ENCODE measurements around the gene ZNF518B.
"Not testable (repeated sequence)": the region's sequence is repeated elsewhere in the genome, so short reads cannot be mapped to it uniquely, and the experiment has no call there.

The ZNF518B gene

DNA sequence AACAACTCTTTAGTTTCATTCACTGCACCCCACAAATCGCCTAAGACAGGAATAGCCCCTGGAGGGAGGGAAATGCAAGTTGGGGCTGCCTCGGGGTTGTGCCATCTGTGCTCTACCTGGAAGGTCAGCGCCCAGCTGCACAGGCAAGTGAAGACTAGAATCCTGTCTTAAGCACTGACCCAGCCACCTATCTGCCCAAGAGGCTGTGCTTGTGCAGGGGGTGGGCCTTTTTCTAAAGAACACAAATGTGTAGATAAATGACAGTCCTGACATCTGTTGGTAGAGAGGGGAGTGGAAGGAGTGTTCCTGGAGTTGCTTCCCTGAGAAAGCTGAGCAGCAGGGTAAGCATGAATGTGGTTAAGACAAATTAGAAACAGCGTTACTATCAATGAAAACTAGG, 15.7 kb downstream of the ZNF518B start:
- Histone ChIP-seq H3K36me3 (replicated peaks) (peaks cover 22% of the 10 kb centered on the region), H3K27ac (no peak overlapping the region), H3K4me3 (ENCODE audit: low read depth, low read length) (no peak overlapping the region), H3K27me3 (replicated peaks) (no peaks in the 10 kb centered on the region)
- in situ Hi-C loops (cut with HindIII; ENCODE audit: low pct_ligation_motif_present, low sequenced_read_pairs) = no loop called here
- no peak for DNase-seq
- TF ChIP-seq, protein P1, sequence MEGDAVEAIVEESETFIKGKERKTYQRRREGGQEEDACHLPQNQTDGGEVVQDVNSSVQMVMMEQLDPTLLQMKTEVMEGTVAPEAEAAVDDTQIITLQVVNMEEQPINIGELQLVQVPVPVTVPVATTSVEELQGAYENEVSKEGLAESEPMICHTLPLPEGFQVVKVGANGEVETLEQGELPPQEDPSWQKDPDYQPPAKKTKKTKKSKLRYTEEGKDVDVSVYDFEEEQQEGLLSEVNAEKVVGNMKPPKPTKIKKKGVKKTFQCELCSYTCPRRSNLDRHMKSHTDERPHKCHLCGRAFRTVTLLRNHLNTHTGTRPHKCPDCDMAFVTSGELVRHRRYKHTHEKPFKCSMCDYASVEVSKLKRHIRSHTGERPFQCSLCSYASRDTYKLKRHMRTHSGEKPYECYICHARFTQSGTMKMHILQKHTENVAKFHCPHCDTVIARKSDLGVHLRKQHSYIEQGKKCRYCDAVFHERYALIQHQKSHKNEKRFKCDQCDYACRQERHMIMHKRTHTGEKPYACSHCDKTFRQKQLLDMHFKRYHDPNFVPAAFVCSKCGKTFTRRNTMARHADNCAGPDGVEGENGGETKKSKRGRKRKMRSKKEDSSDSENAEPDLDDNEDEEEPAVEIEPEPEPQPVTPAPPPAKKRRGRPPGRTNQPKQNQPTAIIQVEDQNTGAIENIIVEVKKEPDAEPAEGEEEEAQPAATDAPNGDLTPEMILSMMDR (IDR thresholded peaks at IDR 0.05; ENCODE audit: low read depth, low read length, missing control alignments) = no peak

GRCh38 chr4:10438924-10439323, 18.3 kb downstream of the ZNF518B start:
- H3K27ac ChIP-seq = no peak overlapping the region
- TF ChIP-seq, protein P1 (IDR thresholded peaks at IDR 0.05; ENCODE audit: low read depth, low read length, missing control alignments) = no peak
- no peak overlapping the region for H3K4me3 ChIP-seq (ENCODE audit: low read depth, low read length)
- H3K36me3 ChIP-seq (replicated peaks) = no peaks in the 10 kb centered on the region
- no peak for DNase-seq
- H3K27me3 ChIP-seq (replicated peaks) = no peaks in the 10 kb centered on the region
- in situ Hi-C loops (cut with HindIII; ENCODE audit: low pct_ligation_motif_present, low sequenced_read_pairs) = no loop called here

GRCh38 chr4:10437735-10438134, 19.5 kb downstream of the ZNF518B start:
- H3K36me3 ChIP-seq (replicated peaks) = no peaks in the 10 kb centered on the region
- TF ChIP-seq, protein P1 (IDR thresholded peaks at IDR 0.05; ENCODE audit: low read depth, low read length, missing control alignments) = no peak
- no peak for DNase-seq
- no peak overlapping the region for H3K27ac ChIP-seq
- no peak overlapping the region for H3K4me3 ChIP-seq (ENCODE audit: low read depth, low read length)
- in situ Hi-C loops (cut with HindIII; ENCODE audit: low pct_ligation_motif_present, low sequenced_read_pairs) = no loop called here
- no peaks in the 10 kb centered on the region for H3K27me3 ChIP-seq (replicated peaks)

- in situ Hi-C loops (cut with HindIII; ENCODE audit: low pct_ligation_motif_present, low sequenced_read_pairs); H3K36me3 ChIP-seq (replicated peaks); DNase-seq; H3K27ac ChIP-seq; H3K4me3 ChIP-seq (ENCODE audit: low read depth, low read length); H3K27me3 ChIP-seq (replicated peaks): not testable (repeated sequence)
These were observed 29.5 kb downstream of the ZNF518B start for GRCh38 chr4:10427680-10428079.

GRCh38 chr4:10421344-10422055, 35.7 kb downstream of the ZNF518B start:
- TF ChIP-seq, protein P1 (IDR thresholded peaks at IDR 0.05; ENCODE audit: low read depth, low read length, missing control alignments) = no peak
- no peak overlapping the region for H3K27ac ChIP-seq
- in situ Hi-C loops (cut with HindIII; ENCODE audit: low pct_ligation_motif_present, low sequenced_read_pairs) = no loop called here

DNA sequence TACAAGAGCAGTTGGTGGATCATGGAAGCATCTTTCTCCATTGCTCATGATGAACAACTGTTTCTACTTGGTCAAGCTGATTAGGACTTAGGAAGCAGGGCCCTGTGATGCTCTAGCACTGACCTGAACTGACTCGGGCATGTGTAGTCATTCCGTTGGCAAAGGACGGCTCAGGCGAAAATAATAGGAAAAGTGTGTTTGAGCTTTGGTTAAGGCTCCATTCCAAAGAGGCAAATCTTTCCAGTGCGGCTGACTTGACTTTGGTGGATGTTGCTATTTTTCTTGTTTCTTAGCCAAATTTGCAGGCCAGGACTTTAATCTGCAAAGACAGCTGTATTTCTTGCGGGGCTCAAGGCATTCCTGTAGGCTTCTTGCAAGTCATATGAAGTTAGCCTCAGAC, 39.5 kb downstream of the ZNF518B start:
- Histone ChIP-seq H3K4me3 (ENCODE audit: low read depth, low read length) (no peak overlapping the region), H3K27ac (no peak overlapping the region), H3K27me3 (replicated peaks) (no peaks in the 10 kb centered on the region), H3K36me3 (replicated peaks) (no peaks in the 10 kb centered on the region)
- TF ChIP-seq, protein P1 (IDR thresholded peaks at IDR 0.05; ENCODE audit: low read depth, low read length, missing control alignments) = no peak
- no peak for DNase-seq
- in situ Hi-C loops (cut with HindIII; ENCODE audit: low pct_ligation_motif_present, low sequenced_read_pairs) = no loop called here

More at GRCh38 chr4:10421344-10422055, 35.7 kb downstream of the ZNF518B start:
- Histone ChIP-seq H3K4me3 (ENCODE audit: low read depth, low read length) (no peak overlapping the region), H3K27me3 (replicated peaks) (no peaks in the 10 kb centered on the region), H3K36me3 (replicated peaks) (no peaks in the 10 kb centered on the region)
- DNase-seq = no peak

All from brain microvascular endothelial cell (primary cell).